Activated naive CD4-positive, alpha-beta T cell treated with anti-CD3 and anti-CD28 coated beads, Interleukin-2, amount 10 ng/mL, durations not matched to agents 7 days and 5 days (primary cell): Measurements from ENCODE around the gene MUC3A.

Source experiments
- CTCF ChIA-PET: fragments of 350-600 bp; sonication (Branson Sonifier 250); formaldehyde crosslinking; loops from one replicate; lab custom pipeline; 2021; ENCODE audit warnings: antibody characterized with exemption; lab: Charles Lee
- DNase-seq: peaks from one replicate; pipeline ENCODE4 v3.0.0-alpha.2; 2020
- H3K27ac Mint-ChIP-seq: one replicate; pipeline ENCODE4 v1.8.0; 2021; ENCODE audit warnings: mild to moderate bottlenecking, moderate library complexity, mixed read lengths
- H3K27me3 Mint-ChIP-seq: one replicate; pipeline ENCODE4 v1.8.0; 2021; ENCODE audit warnings: mild to moderate bottlenecking, mixed read lengths
- H3K36me3 Mint-ChIP-seq: one replicate; pipeline ENCODE4 v1.8.0; 2021; ENCODE audit warnings: mixed read lengths
- H3K4me1 Mint-ChIP-seq: one replicate; pipeline ENCODE4 v1.8.0; 2021; ENCODE audit warnings: mixed read lengths
- H3K4me3 Mint-ChIP-seq: one replicate; pipeline ENCODE4 v1.8.0; 2021; ENCODE audit warnings: mild to moderate bottlenecking, moderate library complexity, mixed read lengths
- H3K9me3 Mint-ChIP-seq: one replicate; pipeline ENCODE4 v1.8.0; 2021; ENCODE audit warnings: mixed read lengths

MUC3A gene

GRCh38 chr7:101009629-101010028 is 60.3 kb downstream of the MUC3A start:
- Mint-ChIP-seq H3K36me3 (peaks cover 2% of the 10 kb centered on the region), H3K4me1 (no peaks in the 10 kb centered on the region), H3K9me3 (no peaks in the 10 kb centered on the region), H3K4me3 (no peak overlapping the region), H3K27me3 (peaks cover 14% of the 10 kb centered on the region), H3K27ac (no peak overlapping the region)
- CTCF ChIA-PET = no interaction called here
- no peak for DNase-seq

- peaks cover 2% of the 10 kb centered on the region for H3K36me3 Mint-ChIP-seq
Observed at GRCh38 chr7:101012931-101013330, 63.6 kb downstream of the MUC3A start.

DNA sequence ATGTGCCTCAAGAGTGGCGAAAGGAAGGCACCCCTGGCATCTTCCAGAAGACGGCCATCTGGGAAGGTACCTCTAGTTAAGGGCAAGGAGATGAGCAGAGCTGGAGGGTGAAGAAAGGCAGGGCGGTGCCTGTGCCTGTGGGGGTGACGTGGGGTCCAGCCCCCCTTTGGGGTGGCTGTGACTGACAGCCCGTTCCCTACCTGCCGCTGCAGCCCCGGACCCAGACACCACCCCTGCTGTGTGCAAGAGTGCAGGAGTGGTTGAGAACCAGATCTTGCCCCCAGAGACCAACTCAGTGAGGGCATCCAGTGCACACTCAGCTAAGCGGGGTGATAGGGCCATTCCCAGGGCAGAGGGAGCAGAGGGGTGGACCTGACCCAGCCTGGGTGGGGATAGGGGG is 66.3 kb downstream of the MUC3A start:
- Mint-ChIP-seq H3K36me3 (no peaks in the 10 kb centered on the region), H3K27me3 (peaks cover 38% of the 10 kb centered on the region), H3K9me3 (no peaks in the 10 kb centered on the region), H3K4me1 (peaks cover 13% of the 10 kb centered on the region), H3K27ac (peak overlapping the region; percentile 39), H3K4me3 (peak overlapping the region; percentile 80)
- CTCF ChIA-PET = no interaction called here
- DNase-seq = no peak

More at GRCh38 chr7:101012931-101013330, 63.6 kb downstream of the MUC3A start:
- CTCF ChIA-PET = no interaction called here
- Mint-ChIP-seq H3K27me3 (peaks cover 37% of the 10 kb centered on the region), H3K9me3 (no peaks in the 10 kb centered on the region), H3K4me3 (no peak overlapping the region), H3K4me1 (peaks cover 11% of the 10 kb centered on the region), H3K27ac (no peak overlapping the region)
- no peak for DNase-seq

DNA sequence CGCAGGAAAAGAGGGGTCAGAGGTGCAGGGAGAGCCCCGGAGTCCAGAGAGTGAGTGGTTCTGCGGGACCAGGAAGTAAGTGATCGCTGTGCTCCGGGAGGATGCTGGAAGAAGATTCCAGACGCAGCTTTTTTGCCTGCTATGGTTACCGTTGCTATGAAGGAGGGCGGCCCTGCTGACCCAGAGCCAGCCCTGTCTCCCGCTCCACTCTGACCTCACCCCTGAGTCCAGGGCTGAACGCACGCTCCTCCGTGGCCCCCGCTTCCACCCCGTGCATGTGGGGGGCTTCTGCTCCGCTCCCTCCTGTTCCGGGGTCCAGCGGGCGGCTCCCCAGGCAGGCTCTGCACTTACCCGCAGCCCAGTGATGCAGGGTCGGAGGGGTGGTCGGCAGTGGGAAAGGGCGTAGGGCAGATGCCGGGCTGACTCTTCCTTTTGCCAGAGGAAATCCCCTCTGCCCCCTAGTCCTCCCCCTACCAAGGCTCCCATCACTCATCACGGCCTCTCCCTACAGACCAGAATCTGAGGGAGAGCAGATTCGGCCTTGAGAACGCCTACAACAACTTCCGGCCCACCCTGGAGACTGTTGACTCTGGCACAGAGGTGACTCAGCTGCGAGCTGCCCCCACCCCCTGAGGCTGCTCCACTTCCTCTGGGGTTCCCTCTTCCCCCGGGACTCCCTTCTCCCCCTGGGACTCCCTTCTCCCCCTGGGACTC is 67.9 kb downstream of the MUC3A start:
- Mint-ChIP-seq H3K9me3 (no peaks in the 10 kb centered on the region), H3K4me3 (peak overlapping the region; percentile 80), H3K27ac (peak overlapping the region; percentile 88), H3K27me3 (peaks cover 53% of the 10 kb centered on the region), H3K4me1 (peaks cover 13% of the 10 kb centered on the region), H3K36me3 (no peaks in the 10 kb centered on the region)
- DNase-seq = peak; percentile 85
- CTCF ChIA-PET = no interaction called here
